Parathyroid adenoma (tissue), 2 donors: ENCODE measurements around the gene FNTB.
A peak's percentile ranks its signal among the peaks of the same experiment; 100 is the strongest.

Experiments used
- H2AFZ ChIP-seq: fragments of 300-600 bp; sonication (generic); one replicate; pipeline ENCODE4 v1.7.0; 2017; ENCODE audit warnings: antibody characterized with exemption, mild to moderate bottlenecking
- H3K27ac ChIP-seq: fragments of 300-600 bp; sonication (generic); one replicate; pipeline ENCODE4 v1.7.0; 2017
- H3K27me3 ChIP-seq: fragments of 300-600 bp; sonication (generic); one replicate; pipeline ENCODE4 v1.7.0; 2017; ENCODE audit warnings: low read length; ENCODE audit not compliant: control insufficient read depth, insufficient read depth
- H3K36me3 ChIP-seq: fragments of 300-600 bp; sonication (generic); one replicate; pipeline ENCODE4 v1.7.0; 2017; ENCODE audit warnings: low read length; ENCODE audit not compliant: control insufficient read depth, insufficient read depth
- H3K4me1 ChIP-seq: fragments of 300-600 bp; sonication (generic); one replicate; pipeline ENCODE4 v1.7.0; 2017; ENCODE audit warnings: control low read depth
- H3K4me2 ChIP-seq: fragments of 300-600 bp; sonication (generic); one replicate; pipeline ENCODE4 v1.7.0; 2017; ENCODE audit warnings: low read length
- H3K4me3 ChIP-seq: fragments of 300-600 bp; sonication (generic); one replicate; pipeline ENCODE4 v1.7.0; 2017; ENCODE audit warnings: low read depth, low read length
- H3K79me2 ChIP-seq: fragments of 300-600 bp; sonication (generic); one replicate; pipeline ENCODE4 v1.7.0; 2017; ENCODE audit warnings: control low read depth
- H3K9ac ChIP-seq: fragments of 300-600 bp; sonication (generic); one replicate; pipeline ENCODE4 v1.7.0; 2017; ENCODE audit warnings: mild to moderate bottlenecking
- H3K9me3 ChIP-seq: fragments of 300-600 bp; sonication (generic); one replicate; pipeline ENCODE4 v1.7.0; 2017; ENCODE audit warnings: low read length; ENCODE audit not compliant: control insufficient read depth
- CTCF ChIP-seq: fragments of 300-600 bp; sonication (generic); IDR thresholded peaks from one replicate; pipeline ENCODE4 v1.7.0; 2017; ENCODE audit warnings: antibody characterized with exemption, mild to moderate bottlenecking
- donor health status: primary hyperparathyroidism.

Gene FNTB

GRCh38 chr14:65072937-65073336 is 86.2 kb downstream of the FNTB start:
- no peaks in the 10 kb centered on the region for H3K36me3 ChIP-seq
- H3K4me3 ChIP-seq, result peak overlapping the region; percentile 18
- TF ChIP-seq CTCF, result no peak
- H3K9me3 ChIP-seq, result no peaks in the 10 kb centered on the region
- H3K4me1 ChIP-seq, result peaks cover 21% of the 10 kb centered on the region
- H2AFZ ChIP-seq, result no peak overlapping the region
- peak overlapping the region; percentile 49 for H3K27ac ChIP-seq
- peak overlapping the region; percentile 60 for H3K4me2 ChIP-seq
- no peak overlapping the region for H3K9ac ChIP-seq
- H3K79me2 ChIP-seq, result no peaks in the 10 kb centered on the region
- no peaks in the 10 kb centered on the region for H3K27me3 ChIP-seq

GRCh38 chr14:65073605-65074201 is 87.0 kb downstream of the FNTB start:
- H3K79me2 ChIP-seq, result no peaks in the 10 kb centered on the region
- H2AFZ ChIP-seq, result no peak overlapping the region
- no peak for TF ChIP-seq CTCF
- no peaks in the 10 kb centered on the region for H3K27me3 ChIP-seq
- peaks cover 21% of the 10 kb centered on the region for H3K4me1 ChIP-seq
- peak overlapping the region; percentile 60 for H3K4me2 ChIP-seq
- no peak overlapping the region for H3K9ac ChIP-seq
- no peaks in the 10 kb centered on the region for H3K36me3 ChIP-seq
- H3K9me3 ChIP-seq, result no peaks in the 10 kb centered on the region
- H3K4me3 ChIP-seq, result no peak overlapping the region
- H3K27ac ChIP-seq, result peak overlapping the region; percentile 49

- Histone ChIP-seq H3K4me3 (no peak overlapping the region), H3K4me2 (peak overlapping the region; percentile 2), H3K79me2 (peaks cover 4% of the 10 kb centered on the region), H3K4me1 (peaks cover 21% of the 10 kb centered on the region), H3K9ac (no peak overlapping the region), H2AFZ (no peak overlapping the region), H3K9me3 (no peaks in the 10 kb centered on the region), H3K27ac (no peak overlapping the region), H3K27me3 (no peaks in the 10 kb centered on the region), H3K36me3 (no peaks in the 10 kb centered on the region)
- TF ChIP-seq CTCF, result no peak
Measured at GRCh38 chr14:65074449-65075150, 87.9 kb downstream of the FNTB start.

GRCh38 chr14:65075628-65076325 is 89.1 kb downstream of the FNTB start:
- no peak overlapping the region for H3K27ac ChIP-seq
- H3K4me2 ChIP-seq, result no peak overlapping the region
- H3K27me3 ChIP-seq, result no peaks in the 10 kb centered on the region
- no peak overlapping the region for H3K9ac ChIP-seq
- no peak overlapping the region for H3K4me3 ChIP-seq
- H3K36me3 ChIP-seq, result no peaks in the 10 kb centered on the region
- peaks cover 19% of the 10 kb centered on the region for H3K4me1 ChIP-seq
- H3K79me2 ChIP-seq, result peaks cover 11% of the 10 kb centered on the region
- H3K9me3 ChIP-seq, result no peaks in the 10 kb centered on the region
- TF ChIP-seq CTCF, result no peak
- no peak overlapping the region for H2AFZ ChIP-seq
